ENCODE data around the gene UBR4. TPM values are rescaled to one million over a fixed set of nuclear protein-coding genes. Genes with fewer than 3 reads are reported as not detected.
"Not testable (repeated sequence)": the region's sequence is repeated elsewhere in the genome, so short reads cannot be mapped to it uniquely, and the experiment has no call there.

The UBR4 gene
- total RNA-seq, 1 donor, result 149 TPM

GRCh38 chr1:19182223-19182622 is 27.8 kb downstream of the UBR4 start:
- no peaks in the 10 kb centered on the region for H3K9me3 ChIP-seq (ENCODE audit: low read depth, low read length)
- H4K20me1 ChIP-seq (ENCODE audit: insufficient read depth, low read length), result no peaks in the 10 kb centered on the region
- no peaks in the 10 kb centered on the region for H3K4me1 ChIP-seq (ENCODE audit: insufficient read depth, low read length)
- no peak overlapping the region for H3K27ac ChIP-seq (ENCODE audit: low read depth, low read length)
- H3K36me3 ChIP-seq (ENCODE audit: insufficient read depth, low read length), result peaks cover 90% of the 10 kb centered on the region
- DNase-seq (ENCODE audit: insufficient read length, low spot score, missing footprints), result no peak
- no peak overlapping the region for H3K4me3 ChIP-seq (ENCODE audit: insufficient read depth, low read length)
- H3K4me2 ChIP-seq (ENCODE audit: insufficient read depth, low read length), result no peak overlapping the region
- no peak for TF ChIP-seq CTCF (IDR thresholded peaks at IDR 0.05; ENCODE audit: extremely low read depth, low read depth, low read length)
- H2AFZ ChIP-seq (ENCODE audit: low read length), result no peak overlapping the region
- no peaks in the 10 kb centered on the region for H3K27me3 ChIP-seq (ENCODE audit: insufficient read depth, low read length)
- peaks cover 8% of the 10 kb centered on the region for H3K79me2 ChIP-seq (ENCODE audit: insufficient read depth, low read length)

- H3K27ac ChIP-seq (ENCODE audit: low read depth, low read length); H3K4me3 ChIP-seq (ENCODE audit: insufficient read depth, low read length); DNase-seq (ENCODE audit: insufficient read length, low spot score, missing footprints); H3K4me2 ChIP-seq (ENCODE audit: insufficient read depth, low read length); H3K27me3 ChIP-seq (ENCODE audit: insufficient read depth, low read length); H2AFZ ChIP-seq (ENCODE audit: low read length); H3K4me1 ChIP-seq (ENCODE audit: insufficient read depth, low read length); H3K9me3 ChIP-seq (ENCODE audit: low read depth, low read length); H4K20me1 ChIP-seq (ENCODE audit: insufficient read depth, low read length); H3K79me2 ChIP-seq (ENCODE audit: insufficient read depth, low read length): not testable (repeated sequence)
- H3K36me3 ChIP-seq (ENCODE audit: insufficient read depth, low read length), result peaks cover 92% of the 10 kb centered on the region
These were observed 29.8 kb downstream of the UBR4 start for GRCh38 chr1:19180265-19180657.

GRCh38 chr1:19179597-19180264 is 30.3 kb downstream of the UBR4 start:
- Histone ChIP-seq H3K9me3 (ENCODE audit: low read depth, low read length) (no peaks in the 10 kb centered on the region), H2AFZ (ENCODE audit: low read length) (no peak overlapping the region), H4K20me1 (ENCODE audit: insufficient read depth, low read length) (no peaks in the 10 kb centered on the region), H3K36me3 (ENCODE audit: insufficient read depth, low read length) (peaks cover 92% of the 10 kb centered on the region), H3K4me2 (ENCODE audit: insufficient read depth, low read length) (no peak overlapping the region), H3K4me3 (ENCODE audit: insufficient read depth, low read length) (no peak overlapping the region), H3K27me3 (ENCODE audit: insufficient read depth, low read length) (no peaks in the 10 kb centered on the region), H3K27ac (ENCODE audit: low read depth, low read length) (no peak overlapping the region), H3K79me2 (ENCODE audit: insufficient read depth, low read length) (peaks cover 11% of the 10 kb centered on the region), H3K4me1 (ENCODE audit: insufficient read depth, low read length) (no peaks in the 10 kb centered on the region)
- peak; percentile 39 for TF ChIP-seq CTCF (IDR thresholded peaks at IDR 0.05; ENCODE audit: extremely low read depth, low read depth, low read length)
- peak; percentile 11 for DNase-seq (ENCODE audit: insufficient read length, low spot score, missing footprints)

- Histone ChIP-seq H2AFZ (ENCODE audit: low read length) (no peak overlapping the region), H3K9me3 (ENCODE audit: low read depth, low read length) (no peaks in the 10 kb centered on the region), H3K79me2 (ENCODE audit: insufficient read depth, low read length) (peaks cover 12% of the 10 kb centered on the region), H3K4me2 (ENCODE audit: insufficient read depth, low read length) (no peak overlapping the region), H4K20me1 (ENCODE audit: insufficient read depth, low read length) (no peaks in the 10 kb centered on the region), H3K27me3 (ENCODE audit: insufficient read depth, low read length) (no peaks in the 10 kb centered on the region), H3K27ac (ENCODE audit: low read depth, low read length) (no peak overlapping the region), H3K4me3 (ENCODE audit: insufficient read depth, low read length) (no peak overlapping the region), H3K36me3 (ENCODE audit: insufficient read depth, low read length) (peaks cover 92% of the 10 kb centered on the region), H3K4me1 (ENCODE audit: insufficient read depth, low read length) (no peaks in the 10 kb centered on the region)
- DNase-seq (ENCODE audit: insufficient read length, low spot score, missing footprints), result no peak
- TF ChIP-seq CTCF (IDR thresholded peaks at IDR 0.05; ENCODE audit: extremely low read depth, low read depth, low read length), result no peak
These were observed 31.2 kb downstream of the UBR4 start for GRCh38 chr1:19178734-19179398.

All from osteoblast (primary cell).